GM20431 (cell line): ENCODE measurements around the gene IL27RA.
"Not testable (repeated sequence)": the region's sequence is repeated elsewhere in the genome, so short reads cannot be mapped to it uniquely, and the experiment has no call there.

Source experiments
- in situ Hi-C: fragments of 300-500 bp; cut with MseI, MboI; formaldehyde crosslinking; loops from one replicate; pipeline ENCODE4 v1.15.0; 2020; ENCODE audit warnings: low sequenced_read_pairs; ENCODE audit not compliant: unreplicated experiment

Gene IL27RA

DNA sequence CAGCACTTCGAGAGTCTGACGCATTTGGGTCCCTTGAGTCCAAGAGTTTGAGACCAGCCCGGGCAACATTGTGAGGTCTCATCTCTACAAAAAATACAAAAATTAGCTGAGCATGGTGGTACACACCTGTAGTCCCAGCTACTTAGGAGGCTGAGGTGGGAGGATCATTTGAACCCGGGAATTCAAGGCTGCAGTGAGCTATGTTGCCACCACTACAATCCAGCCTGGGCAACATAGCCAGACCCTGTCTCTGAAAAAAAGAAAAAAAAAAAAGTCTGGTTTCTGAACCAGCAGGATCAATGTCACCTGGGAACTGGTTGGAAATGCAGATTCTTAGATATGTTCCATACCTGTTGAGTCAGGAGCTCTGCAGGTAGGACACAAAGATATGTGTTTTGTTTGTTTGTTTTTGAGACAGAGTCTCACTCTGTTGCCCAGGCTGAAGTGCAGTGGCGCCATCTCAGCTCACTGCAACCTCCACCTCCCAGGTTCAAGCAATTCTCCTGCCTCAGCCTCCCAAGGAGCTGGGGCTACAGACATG is 4.8 kb upstream of the IL27RA start:
- in situ Hi-C loops, result not testable (repeated sequence)

- in situ Hi-C loops, result no loop called here
These were observed 3.6 kb upstream of the IL27RA start, which contains the start of gene RLN3 for GRCh38 chr19:14027856-14028450. TSS of gene RLN3 (plus strand) at chr19:14028148. CDS start at chr19:14028205, 57 bp downstream.

- in situ Hi-C loops, result no loop called here
These were observed 2.7 kb upstream of the IL27RA start for GRCh38 chr19:14028901-14029300.

DNA sequence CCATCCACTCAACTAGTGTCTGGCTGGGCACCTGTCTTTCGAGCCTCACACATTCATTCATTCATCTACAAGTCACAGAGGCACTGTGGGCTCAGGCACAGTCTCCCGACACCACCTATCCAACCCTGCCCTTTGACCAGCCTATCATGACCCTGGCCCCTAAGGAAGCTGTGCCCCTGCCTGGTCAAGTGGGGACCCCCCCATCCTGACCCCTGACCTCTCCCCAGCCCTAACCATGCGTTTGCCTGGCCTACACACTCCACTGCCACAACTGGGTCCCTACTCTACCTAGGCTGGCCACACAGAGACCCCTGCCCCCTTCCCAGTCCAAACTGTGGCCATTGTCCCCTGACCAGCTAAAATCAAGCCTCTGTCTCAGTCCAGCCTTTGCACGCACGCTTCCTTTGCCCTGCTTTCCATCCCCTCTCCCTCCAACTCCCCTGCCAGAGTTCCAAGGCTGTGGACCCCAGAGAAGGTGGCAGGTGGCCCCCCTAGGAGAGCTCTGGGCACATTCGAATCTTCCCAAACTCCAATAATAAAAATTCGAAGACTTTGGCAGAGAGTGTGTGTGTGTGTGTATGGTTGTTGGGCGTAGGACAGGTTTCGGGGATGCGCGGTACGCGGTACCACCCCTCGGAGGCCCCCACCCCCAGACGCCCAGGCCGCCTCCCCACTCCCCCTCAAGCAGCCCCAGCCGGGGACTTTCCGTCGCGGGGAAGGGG is 404 bp upstream of the IL27RA start:
- in situ Hi-C loops, result no loop called here

- in situ Hi-C loops, result no loop called here
These were observed 2.4 kb downstream of the IL27RA start for GRCh38 chr19:14033946-14034345.

DNA sequence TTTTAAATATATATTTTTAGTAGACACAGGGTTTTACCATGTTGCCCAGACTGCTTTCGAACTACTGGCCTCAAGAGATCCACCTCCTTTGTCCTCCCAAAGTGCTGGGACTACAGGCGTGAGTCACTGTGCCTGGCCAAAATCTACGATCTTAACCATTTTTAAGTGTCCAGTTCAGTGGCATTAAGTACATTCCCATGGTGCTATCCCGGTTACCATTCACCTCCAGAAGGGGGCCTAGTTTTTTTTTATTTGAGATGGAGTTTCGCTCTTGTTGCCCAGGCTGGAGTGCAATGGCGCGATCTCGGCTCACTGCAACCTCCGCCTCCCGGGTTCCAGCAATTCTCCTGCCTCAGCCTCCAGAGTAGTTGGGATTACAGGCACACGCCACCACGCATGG is 3.6 kb downstream of the IL27RA start:
- in situ Hi-C loops, result not testable (repeated sequence)

DNA sequence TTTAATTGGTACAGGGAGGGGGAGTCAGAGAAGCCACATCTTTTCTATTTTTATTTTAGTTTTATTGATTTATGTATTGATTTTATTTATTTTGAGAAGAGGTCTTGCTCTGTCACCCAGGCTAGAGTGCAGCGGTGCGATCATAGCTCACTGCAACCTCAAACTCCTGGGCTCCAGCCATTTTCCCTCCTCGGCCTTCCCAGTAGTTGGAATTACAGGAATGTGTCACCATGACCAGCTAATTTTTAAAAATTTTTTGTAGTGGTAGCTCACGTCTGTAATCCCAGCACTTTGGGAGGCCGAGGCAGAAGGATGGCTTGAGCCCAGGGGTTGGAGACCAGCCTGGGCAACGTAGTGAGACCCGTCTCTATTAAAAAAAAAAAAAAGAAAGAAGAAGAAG is 4.1 kb downstream of the IL27RA start:
- in situ Hi-C loops, result no loop called here

DNA sequence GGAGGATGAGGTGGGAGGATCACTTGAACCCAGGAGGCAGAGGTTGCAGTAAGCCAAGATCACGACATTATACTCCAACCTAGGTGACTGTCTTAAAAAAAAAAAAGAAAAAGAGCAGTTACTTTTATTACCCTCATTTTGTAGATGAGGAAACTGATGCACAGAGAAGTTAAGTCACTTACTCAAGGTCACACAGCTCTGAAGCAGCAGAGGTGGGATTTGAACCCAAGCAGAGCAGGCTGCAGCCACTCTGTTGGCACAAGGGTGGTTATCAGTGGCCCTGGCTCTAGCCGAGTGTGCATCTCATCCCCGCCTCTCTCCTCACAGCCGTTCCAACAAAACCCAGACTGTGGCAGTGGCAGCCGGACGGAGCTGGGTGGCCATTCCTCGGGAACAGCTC is 7.6 kb downstream of the IL27RA start:
- in situ Hi-C loops, result no loop called here

GRCh38 chr19:14042659-14043608 is 11.4 kb downstream of the IL27RA start:
- in situ Hi-C loops, result loop anchor here (10.0 kb wide), 1 partner anchor 148 kb away; no protein-coding TSS in a partner anchor

DNA sequence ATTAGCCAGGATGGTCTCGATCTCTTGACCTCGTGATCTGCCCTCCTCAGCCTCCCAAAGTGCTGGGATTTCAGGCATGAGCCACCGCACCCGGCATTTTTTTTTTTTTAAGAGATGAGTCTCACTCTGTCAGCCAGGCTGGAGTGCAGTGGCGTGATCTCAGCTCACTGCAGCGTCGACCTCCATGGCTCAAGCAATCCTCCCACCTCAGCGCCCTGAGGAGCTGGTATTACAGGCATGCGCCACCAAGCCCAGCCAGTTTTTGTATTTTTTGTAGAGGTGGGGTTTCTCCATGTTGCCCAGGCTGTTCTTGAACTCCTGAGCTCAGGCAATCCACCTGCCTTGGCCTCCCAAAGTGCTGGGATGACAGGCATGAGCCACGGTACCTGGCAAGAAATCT is 16.3 kb downstream of the IL27RA start:
- in situ Hi-C loops, result loop anchor here (10.0 kb wide), 1 partner anchor 153 kb away; no protein-coding TSS in a partner anchor

- in situ Hi-C loops, result loop anchor here (10.0 kb wide), 1 partner anchor 154 kb away; no protein-coding TSS in a partner anchor
These were observed 17.0 kb downstream of the IL27RA start for GRCh38 chr19:14048443-14049153.

DNA sequence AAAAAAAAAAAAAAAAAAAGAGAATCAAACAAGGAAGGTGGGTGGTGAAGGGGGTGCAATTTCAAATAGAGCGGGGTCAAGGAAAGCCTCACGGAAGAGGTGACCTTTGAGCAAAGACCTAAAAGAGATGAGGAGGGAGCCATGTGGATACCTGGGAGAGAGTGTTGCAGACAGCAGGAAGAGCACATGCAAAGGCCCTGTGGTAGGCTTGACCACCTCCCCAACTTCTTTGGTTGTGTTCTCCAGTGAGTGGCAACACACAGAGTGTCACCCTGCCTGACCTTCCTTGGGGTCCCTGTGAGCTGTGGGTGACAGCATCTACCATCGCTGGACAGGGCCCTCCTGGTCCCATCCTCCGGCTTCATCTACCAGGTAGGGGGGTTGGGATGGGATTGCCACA is 18.9 kb downstream of the IL27RA start:
- in situ Hi-C loops, result no loop called here

- in situ Hi-C loops, result not testable (repeated sequence)
These were observed 19.4 kb downstream of the IL27RA start for GRCh38 chr19:14050961-14051360.

- in situ Hi-C loops, result no loop called here
These were observed 20.4 kb downstream of the IL27RA start for GRCh38 chr19:14051980-14052379.

- in situ Hi-C loops, result no loop called here
These were observed 20.9 kb downstream of the IL27RA start for GRCh38 chr19:14052470-14052869.

GRCh38 chr19:14053032-14053431 is 21.5 kb downstream of the IL27RA start:
- in situ Hi-C loops, result no loop called here

DNA sequence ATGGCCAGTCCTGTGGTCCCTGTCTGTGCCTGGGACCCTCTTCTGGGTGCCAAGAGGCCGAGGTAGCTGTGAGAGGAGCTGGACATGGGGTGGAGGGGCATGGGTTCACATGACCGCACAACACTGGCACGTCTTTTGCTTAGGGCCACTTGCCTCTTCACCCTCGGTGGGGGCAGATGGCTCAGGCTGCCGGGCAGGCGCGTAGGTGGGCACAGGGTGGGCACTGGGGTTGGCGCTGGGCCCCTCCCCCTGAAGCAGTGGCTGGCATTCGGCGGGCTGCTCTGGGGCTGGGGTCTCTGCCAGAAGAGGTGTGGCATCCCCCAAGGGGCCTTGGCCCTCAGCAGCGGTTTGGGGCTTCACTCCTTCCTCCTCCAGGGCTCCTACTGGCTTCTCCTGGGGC is 21.9 kb downstream of the IL27RA start:
- in situ Hi-C loops, result no loop called here

- in situ Hi-C loops, result no loop called here
These were observed 22.5 kb downstream of the IL27RA start for GRCh38 chr19:14054099-14054498.

- in situ Hi-C loops, result no loop called here
These were observed 23.2 kb downstream of the IL27RA start for GRCh38 chr19:14054721-14055120.

GRCh38 chr19:14055396-14055795 is 23.8 kb downstream of the IL27RA start:
- in situ Hi-C loops, result no loop called here
